CD1c-positive myeloid dendritic cell (primary cell): ENCODE data around the gene C12orf50.
A peak's percentile ranks its signal among the peaks of the same experiment; 100 is the strongest.
"Not testable (repeated sequence)": the region's sequence is repeated elsewhere in the genome, so short reads cannot be mapped to it uniquely, and the experiment has no call there.

Source experiments
- DNase-seq: peaks from one replicate; pipeline ENCODE4 v3.0.0-alpha.2; 2016; ENCODE audit errors: extremely low spot score

The C12orf50 gene

GRCh38 chr12:88029093-88029665 is at the start of gene C12orf50:
TSS of gene C12orf50 (minus strand) at chr12:88029401. CDS start at chr12:88026962, 2,439 bp downstream.
- DNase-seq: no peak

- DNase-seq: no peak
Observed at GRCh38 chr12:88067301-88067700, 38.1 kb upstream of the C12orf50 start.

GRCh38 chr12:88063375-88063774 is 34.2 kb upstream of the C12orf50 start:
- DNase-seq: no peak

- DNase-seq: peak; percentile 14
Observed at GRCh38 chr12:88062474-88062873, 33.3 kb upstream of the C12orf50 start.

- DNase-seq: no peak
Observed at GRCh38 chr12:88058719-88059077, 29.5 kb upstream of the C12orf50 start.

GRCh38 chr12:88057994-88058718 is 29.0 kb upstream of the C12orf50 start:
- DNase-seq: no peak

- DNase-seq: no peak
Observed at GRCh38 chr12:88056571-88056970, 27.4 kb upstream of the C12orf50 start.

- DNase-seq: no peak
Observed at GRCh38 chr12:88052686-88053085, 23.5 kb upstream of the C12orf50 start.

GRCh38 chr12:88044035-88044434 is 14.8 kb upstream of the C12orf50 start:
- no peak for DNase-seq

- no peak for DNase-seq
Observed at GRCh38 chr12:88037770-88038169, 8.6 kb upstream of the C12orf50 start.

- DNase-seq: no peak
Observed at GRCh38 chr12:88036353-88036965, 7.3 kb upstream of the C12orf50 start.

- DNase-seq: no peak
Observed at GRCh38 chr12:88035907-88036289, 6.7 kb upstream of the C12orf50 start.

- DNase-seq: peak; percentile 86
Observed at GRCh38 chr12:88035271-88035906, 6.2 kb upstream of the C12orf50 start.

- DNase-seq: not testable (repeated sequence)
Observed at GRCh38 chr12:88031161-88031560, 2.0 kb upstream of the C12orf50 start.

GRCh38 chr12:88026196-88026595 is 3.0 kb downstream of the C12orf50 start:
- no peak for DNase-seq

- DNase-seq: no peak
Observed at GRCh38 chr12:88017964-88018363, 11.2 kb downstream of the C12orf50 start.

- DNase-seq: no peak
Observed at GRCh38 chr12:88015825-88016224, 13.4 kb downstream of the C12orf50 start.

GRCh38 chr12:88011755-88012154 is 17.4 kb downstream of the C12orf50 start:
- no peak for DNase-seq

GRCh38 chr12:88006351-88006750 is 22.9 kb downstream of the C12orf50 start:
- DNase-seq: no peak

GRCh38 chr12:88001327-88001726 is 27.9 kb downstream of the C12orf50 start:
- no peak for DNase-seq

- DNase-seq: peak; percentile 41
Observed at GRCh38 chr12:87995581-87996178, 33.5 kb downstream of the C12orf50 start.

GRCh38 chr12:87991483-87991882 is 37.7 kb downstream of the C12orf50 start:
- no peak for DNase-seq
